OCI-LY1 (cell line): ENCODE results near the gene SLC6A16.
"Not testable (repeated sequence)": the region's sequence is repeated elsewhere in the genome, so short reads cannot be mapped to it uniquely, and the experiment has no call there.

ENCODE experiments used
- EZH2 ChIP-seq: fragments of 200-600 bp; sonication (generic), shearing (Covaris generic); IDR thresholded peaks from 2 replicates; pipeline ENCODE4 v1.8.0; 2017; ENCODE audit warnings: borderline replicate concordance, mixed run types, mild to moderate bottlenecking, antibody characterized with exemption, low read length, moderate library complexity, mixed read lengths
- TF ChIP-seq, protein P1 (sequence below): fragments of 200-600 bp; sonication (generic), shearing (Covaris generic); IDR thresholded peaks from 2 replicates; pipeline ENCODE4 v1.5.1; 2017; ENCODE audit warnings: mild to moderate bottlenecking, antibody characterized with exemption, low read length, moderate library complexity, mixed read lengths

DNA sequence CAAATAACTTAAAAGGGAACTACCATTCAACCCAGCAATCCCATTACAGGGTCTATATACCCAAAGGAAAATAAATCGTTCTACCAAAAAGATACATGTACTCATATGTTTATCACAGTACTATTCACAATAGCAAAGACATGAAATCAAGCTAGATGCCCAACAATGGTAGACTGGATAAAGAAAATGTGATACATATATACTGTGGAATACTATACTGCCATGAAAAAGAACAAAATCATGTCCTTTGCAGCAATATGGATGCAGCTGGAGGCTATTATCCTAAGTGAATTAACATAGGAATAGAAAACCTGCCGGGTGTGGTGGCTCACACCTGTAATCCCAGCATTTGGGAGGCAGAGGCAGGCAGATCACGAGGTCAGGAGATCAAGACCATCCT is 26.3 kb downstream of the SLC6A16 start:
- TF ChIP-seq, protein P1, sequence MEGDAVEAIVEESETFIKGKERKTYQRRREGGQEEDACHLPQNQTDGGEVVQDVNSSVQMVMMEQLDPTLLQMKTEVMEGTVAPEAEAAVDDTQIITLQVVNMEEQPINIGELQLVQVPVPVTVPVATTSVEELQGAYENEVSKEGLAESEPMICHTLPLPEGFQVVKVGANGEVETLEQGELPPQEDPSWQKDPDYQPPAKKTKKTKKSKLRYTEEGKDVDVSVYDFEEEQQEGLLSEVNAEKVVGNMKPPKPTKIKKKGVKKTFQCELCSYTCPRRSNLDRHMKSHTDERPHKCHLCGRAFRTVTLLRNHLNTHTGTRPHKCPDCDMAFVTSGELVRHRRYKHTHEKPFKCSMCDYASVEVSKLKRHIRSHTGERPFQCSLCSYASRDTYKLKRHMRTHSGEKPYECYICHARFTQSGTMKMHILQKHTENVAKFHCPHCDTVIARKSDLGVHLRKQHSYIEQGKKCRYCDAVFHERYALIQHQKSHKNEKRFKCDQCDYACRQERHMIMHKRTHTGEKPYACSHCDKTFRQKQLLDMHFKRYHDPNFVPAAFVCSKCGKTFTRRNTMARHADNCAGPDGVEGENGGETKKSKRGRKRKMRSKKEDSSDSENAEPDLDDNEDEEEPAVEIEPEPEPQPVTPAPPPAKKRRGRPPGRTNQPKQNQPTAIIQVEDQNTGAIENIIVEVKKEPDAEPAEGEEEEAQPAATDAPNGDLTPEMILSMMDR, result not testable (repeated sequence)
- TF ChIP-seq EZH2, result not testable (repeated sequence)
